Frontal cortex (tissue), 4 donors: ENCODE data around the gene PPP3CA. TPM values are rescaled to one million over a fixed set of nuclear protein-coding genes. Genes with fewer than 3 reads are reported as not detected.
A peak's percentile ranks its signal among the peaks of the same experiment; 100 is the strongest.
"Not testable (repeated sequence)": the region's sequence is repeated elsewhere in the genome, so short reads cannot be mapped to it uniquely, and the experiment has no call there.

Experiments used
- DNase-seq, 2 donors: peaks; one replicate each; pipeline ENCODE4 v3.0.0; 2012; ENCODE audit warnings: low spot score in 2 of 2
- FAIRE-seq: peaks from 2 replicates; lab custom pipeline; 2012; peaks lifted over from hg19 to GRCh38; lab: Jason Lieb, UNC
- small RNA-seq: library from RNA; depleted of rRNA; stranded (forward); fragments of <200 nt; gene quantifications from one replicate; pipeline ENCODE3, GENCODE V24; 2014
- total RNA-seq: library from RNA; depleted of rRNA; stranded (reverse); fragments of >200 nt; gene quantifications from one replicate; pipeline ENCODE4 v1.2.3, GENCODE V29; 2014
- donor health status: control.
- donor health status: control.
- donor health status: control.

PPP3CA gene
- total RNA-seq, 1 donor from 2014 or later, result 196 TPM

DNA sequence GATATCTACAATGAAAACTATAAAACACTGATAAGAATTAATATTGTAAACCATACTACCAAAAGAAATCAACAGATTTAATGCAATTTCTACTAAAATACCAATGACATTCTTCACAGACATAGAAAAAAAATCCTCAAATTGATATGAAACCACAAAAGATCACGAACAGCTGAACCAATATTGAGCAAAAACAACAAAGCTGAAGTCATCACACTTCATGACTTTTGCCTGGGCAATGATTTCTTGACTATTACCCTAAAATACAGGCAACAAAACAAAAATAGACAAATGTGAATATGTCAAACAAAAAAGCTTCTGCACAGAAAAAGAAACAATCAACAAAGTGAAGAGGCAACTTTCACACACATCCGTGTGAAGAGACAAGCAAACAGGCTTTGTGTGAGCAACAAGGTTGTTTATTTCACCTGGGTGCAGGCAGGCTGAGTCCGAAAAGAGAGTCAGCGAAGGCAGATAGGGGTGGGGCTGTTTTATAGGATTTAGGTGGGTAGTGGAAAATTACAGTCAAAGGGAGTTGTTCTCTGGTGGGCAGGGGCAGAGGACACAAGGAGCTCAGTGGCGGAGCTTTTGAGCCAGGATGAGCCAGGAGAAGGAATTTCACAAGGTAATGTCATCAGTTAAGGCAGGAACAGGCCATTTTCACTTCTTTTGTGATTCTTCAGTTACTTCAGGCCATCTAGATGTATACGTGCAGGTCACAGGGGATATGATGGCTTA lies 355.8 kb downstream of the PPP3CA start:
- not testable (repeated sequence) for DNase-seq
- FAIRE-seq, result peak; percentile 77

DNA sequence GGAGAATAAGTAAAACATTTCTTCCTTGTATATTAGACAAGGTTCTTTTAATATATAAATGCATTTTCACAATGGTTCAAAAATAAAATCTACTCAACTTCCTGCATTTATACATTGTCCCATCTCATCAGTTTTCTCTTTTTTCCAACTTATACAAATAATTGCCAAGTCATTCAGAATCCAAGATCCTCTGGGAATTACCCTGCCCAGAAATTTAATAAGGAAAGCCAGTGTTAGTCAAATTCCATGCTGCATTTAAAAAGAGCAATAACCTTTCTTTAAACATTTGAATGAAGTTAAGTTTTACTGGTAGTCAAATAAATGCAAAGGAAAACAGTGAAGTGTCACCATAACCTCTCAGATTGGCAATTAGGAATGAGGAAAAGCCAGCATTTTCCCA lies 357.9 kb downstream of the PPP3CA start:
- FAIRE-seq (no peak), DNase-seq (no peak)

DNA sequence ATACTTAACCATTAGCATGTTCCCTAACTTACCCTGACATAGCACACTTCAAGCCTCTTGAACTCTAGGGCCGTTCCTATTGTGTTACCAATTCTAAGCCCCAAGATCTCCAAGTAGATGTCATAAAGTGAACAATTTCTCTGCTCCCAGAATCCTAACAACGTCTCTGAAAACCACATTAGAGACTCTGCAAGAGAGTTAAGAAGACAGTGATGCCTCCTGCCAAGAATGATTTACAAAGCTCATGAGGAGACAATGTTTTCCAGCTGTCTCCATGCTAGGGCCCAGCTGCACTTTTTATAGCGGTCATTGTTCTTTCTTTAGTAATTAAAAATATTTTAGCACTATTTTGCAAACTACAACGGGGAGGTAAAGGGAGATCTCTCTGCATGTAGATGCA lies 358.4 kb downstream of the PPP3CA start:
- FAIRE-seq (no peak), DNase-seq (no peak)

DNA sequence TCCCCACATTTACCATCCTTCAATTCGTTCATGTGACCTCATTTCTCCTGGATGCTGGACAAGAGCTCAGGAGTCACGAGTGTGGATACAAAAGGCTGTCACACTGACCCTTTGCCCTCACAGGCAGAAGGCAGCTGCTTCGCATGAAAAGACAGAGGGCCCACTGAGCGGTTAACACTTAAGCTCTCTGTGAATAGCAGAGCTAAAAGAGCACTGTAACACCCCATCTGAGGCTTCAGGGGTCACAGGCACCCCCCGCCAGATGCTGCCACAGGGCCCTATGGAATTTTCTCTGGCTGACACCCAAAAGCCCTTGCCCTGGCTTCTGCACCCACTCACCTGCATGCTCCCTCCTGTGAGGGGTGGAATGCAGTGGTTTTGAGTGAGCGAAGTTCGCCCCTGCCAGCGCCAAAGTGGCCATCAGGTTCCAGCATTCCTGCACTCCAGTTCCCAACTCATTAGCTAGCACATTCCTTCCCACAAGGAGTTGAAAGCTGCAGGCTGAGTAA lies 360.9 kb downstream of the PPP3CA start:
- FAIRE-seq (no peak), DNase-seq (no peak)

DNA sequence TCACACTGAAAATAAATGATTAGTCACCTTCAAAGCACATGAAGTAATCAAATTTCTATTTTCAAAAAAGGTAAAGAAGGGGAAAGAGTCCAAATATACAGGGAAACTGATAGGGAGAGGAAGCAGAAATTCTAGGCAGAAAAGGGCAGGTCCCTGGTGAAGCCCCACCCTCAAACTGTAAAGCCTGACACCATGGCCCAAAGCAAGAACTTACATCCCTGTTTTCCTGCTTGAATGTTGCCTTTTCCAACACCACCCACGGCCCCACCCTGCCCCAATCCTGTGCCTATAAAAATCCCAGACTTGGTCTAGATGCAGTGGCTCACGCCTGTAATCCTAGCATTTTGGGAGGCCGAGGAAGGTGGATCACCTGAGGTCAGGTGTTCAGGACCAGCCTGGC lies 361.8 kb downstream of the PPP3CA start:
- DNase-seq, result no peak
- no peak for FAIRE-seq

DNA sequence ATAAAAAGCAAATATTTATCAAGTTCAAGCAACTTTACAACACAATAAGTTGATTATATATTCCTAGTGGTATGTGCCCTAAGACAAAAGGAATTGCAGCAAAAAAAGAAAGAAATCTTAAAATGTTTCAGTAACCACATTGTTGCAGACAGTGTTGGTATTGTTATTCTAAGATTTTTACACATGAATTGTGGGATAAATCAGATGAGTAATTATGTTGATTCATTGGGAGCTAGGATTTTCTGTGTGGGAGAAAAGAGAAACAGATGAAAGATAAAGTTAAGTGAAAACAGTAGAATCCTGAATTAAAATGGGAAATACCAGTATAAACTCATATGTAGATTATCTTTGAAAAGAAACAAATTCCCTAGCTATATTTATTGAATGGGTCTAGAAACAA lies 362.4 kb downstream of the PPP3CA start:
- FAIRE-seq (no peak), DNase-seq (no peak)

DNA sequence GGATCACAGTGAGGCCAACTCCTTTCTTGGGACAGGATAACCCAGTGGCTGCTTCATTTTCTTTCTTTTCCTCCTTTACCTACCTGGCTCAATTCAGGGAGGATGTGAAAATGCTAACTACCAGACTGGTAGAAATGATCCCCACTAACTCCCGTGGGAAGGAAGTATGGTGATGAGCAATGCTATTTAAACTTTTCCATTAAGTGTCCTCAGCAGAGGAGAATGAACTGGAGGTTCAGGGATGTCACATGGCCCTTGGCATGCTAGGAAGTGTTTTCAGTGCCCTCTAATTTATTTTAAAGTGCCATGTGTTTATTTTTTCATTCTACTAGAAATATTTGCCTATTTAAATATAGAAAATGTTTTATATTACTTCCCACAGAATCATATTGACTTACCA lies 363.9 kb downstream of the PPP3CA start:
- FAIRE-seq (no peak), DNase-seq (no peak)

DNA sequence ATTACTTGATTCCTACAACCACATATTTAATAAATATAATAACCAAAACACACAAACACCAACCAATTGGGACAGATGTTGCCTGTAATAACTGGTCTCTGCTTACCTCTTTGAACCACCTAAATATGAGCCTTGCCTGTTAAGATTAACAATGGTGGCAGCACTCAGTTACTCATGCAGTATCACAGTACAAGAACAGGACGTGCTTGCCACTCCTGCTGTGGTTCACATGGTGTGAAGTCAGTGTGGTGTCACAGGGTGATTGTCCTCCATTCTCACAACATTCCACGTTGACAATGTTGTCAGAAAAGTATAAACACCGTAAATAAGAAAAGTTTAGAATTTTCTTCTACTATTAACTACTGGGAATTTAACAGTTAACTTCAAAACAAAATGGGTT lies 365.0 kb downstream of the PPP3CA start:
- no peak for DNase-seq
- no peak for FAIRE-seq

DNA sequence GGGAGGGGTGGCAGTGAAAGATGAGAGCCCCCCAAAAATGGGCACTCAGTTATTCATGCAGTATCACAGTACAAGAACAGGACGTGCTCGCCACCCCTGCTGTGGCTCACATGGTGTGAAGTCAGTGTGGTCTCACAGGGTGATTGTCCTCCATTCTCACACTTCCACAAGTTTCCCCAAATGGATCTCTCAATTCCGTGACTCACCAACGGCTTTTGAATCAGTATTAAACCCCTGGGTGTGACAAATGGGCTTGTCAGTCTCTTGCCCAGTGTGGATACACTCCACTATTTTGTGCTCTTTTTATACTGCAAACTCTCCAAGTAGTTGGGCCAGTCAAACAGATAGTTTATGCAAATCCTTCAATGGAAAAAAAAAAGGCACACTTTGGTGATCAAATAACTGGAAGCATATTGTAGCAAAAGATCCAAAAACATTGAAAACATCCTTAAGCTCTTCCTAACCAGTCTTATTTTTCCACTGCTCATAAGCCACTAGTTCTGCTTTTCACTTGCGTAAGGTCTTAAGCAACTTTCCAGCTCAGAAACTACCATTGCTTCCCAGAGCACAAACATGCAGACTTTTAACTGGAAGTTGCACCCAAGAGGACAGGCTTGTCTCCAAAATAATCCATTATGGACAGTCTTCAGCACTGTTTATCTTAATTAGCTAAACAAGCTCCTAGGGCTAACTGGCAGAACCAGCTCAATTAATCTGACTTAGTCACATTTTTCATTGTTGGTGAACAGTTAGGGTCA lies 365.7 kb downstream of the PPP3CA start:
- DNase-seq (no peak), FAIRE-seq (no peak)

DNA sequence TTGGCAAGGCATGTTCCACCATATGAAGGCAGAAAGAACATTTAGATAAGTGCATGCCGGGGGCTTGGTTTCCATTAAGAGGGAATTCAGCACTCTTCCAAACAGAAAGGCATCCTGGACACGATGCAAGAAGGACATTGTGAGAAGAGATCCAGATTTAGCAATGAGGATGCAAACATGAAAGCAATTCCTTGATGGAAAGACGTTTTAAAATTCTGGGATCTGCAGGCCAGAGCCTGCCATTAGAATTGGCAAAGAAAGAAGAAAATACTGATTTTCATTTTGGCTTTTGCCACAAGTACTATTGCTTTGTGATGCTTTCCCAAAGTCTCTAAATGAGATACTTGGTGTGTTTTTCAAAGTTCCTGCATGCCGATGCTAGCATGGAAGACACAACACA lies 367.6 kb downstream of the PPP3CA start:
- FAIRE-seq (no peak), DNase-seq (no peak)

DNA sequence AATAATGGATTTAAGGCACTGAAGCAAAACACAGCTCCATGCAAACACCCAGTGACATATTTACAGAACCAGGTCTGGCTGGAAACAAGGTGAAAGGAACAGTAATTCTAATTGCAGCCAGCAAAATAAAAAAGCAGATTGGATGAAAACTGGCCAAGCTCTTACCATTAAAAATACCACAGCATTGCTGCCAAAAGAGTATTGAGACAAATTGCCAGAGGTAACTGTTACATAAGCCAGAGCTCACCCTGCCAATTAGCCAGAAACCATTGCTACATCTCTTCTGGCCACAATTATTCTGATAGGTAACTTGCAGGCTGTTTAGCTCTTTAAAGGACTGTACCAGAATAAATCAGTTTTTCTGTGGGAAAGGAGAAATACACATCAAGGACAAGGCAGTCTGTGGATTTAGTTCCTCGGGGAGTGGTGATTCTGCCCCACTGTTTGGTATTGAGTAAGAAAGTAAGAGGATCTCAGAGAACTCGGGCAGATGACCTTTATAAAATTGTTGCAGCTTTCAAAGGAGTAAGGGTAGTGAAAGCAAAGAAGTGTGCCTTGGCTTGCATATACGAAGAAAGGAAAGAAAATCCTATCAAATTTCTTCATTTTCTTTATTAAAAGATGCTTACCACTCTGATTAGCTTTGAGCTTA lies 369.5 kb downstream of the PPP3CA start:
- FAIRE-seq, result no peak
- DNase-seq, result no peak

DNA sequence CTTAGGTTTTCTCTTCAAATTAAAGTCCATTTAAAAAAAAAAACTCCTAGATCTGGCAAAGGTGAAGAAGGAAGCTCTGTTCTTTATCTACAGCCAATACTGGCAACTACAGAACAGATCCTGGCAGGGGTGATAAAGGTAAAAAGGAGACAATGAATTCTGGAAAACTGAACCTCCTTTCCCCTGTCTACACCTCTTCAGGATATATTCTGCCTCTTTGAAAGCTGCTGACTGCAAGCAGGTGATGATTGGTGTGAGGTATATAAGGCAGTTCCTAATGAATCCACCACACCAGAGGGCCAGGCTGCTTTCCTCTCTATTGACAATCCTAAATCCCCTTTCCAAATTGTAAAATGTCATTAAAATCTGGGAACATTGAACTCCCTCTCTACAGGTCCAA lies 370.1 kb downstream of the PPP3CA start:
- FAIRE-seq, result no peak
- no peak for DNase-seq

Small RNA genes lying within 50 kb of the gene (small RNA-seq; reads per million reads assigned to genes)
- gene MIR1255A, result not detected
- not detected for gene MIR8066
